GM21529 (cell line): ENCODE data around the gene RPA3.
A peak's percentile ranks its signal among the peaks of the same experiment; 100 is the strongest.

ENCODE experiments used
- ATAC-seq: cut with Tn5 transposase; IDR thresholded peaks from one replicate; pipeline ENCODE4 v1.9.1; 2021; ENCODE audit not compliant: unreplicated experiment

Gene RPA3

DNA sequence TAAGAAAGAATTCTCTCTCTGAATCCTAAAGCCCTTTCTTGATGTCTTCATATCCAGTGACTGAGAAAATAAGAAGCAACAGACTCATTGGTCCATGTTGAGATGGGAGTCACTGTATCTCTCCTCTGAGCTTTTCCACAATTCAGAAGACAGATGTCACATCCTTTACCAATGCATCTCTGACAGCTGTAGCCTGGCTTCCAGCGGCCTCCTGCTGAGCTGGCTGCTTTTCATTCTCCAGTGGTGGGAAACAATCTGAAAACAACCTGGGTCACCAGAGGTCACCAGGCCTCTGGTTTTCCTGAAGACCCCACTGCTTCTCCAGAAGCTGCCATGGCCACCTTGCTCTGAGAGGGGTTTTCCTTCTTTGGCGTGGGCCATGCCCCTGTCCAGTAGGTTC lies 18.3 kb upstream of the RPA3 start:
- ATAC-seq: no peak

DNA sequence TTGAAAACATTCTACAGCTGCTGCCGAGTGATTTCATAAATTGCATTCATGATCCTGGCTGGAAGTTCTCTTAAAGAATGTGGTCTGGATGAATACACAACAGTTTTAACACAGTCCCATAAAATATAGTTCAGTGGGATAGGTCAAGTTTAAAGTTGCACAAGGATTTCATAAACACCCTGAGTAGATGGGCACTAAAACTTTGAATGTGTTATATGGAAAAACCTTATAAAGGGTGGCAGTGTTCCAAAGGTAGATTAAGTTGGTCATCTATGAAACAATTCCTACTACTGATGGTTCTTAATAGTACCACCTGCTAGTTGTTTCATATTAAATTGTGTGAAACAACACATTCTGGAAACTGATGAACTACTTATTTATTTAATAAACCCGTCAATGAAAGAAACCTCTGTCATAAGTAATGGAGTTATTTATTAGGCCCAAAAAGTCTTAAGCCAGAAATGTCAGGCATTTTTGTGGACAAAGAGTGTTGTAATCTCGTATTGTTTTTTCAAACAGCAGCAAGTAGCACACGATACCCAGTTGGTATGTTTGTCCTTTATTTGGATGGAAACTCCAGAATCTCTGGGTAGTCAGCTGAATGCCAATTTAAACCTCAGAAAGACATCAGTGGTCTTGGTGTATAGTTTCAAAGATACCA lies 14.3 kb upstream of the RPA3 start:
- ATAC-seq: no peak

DNA sequence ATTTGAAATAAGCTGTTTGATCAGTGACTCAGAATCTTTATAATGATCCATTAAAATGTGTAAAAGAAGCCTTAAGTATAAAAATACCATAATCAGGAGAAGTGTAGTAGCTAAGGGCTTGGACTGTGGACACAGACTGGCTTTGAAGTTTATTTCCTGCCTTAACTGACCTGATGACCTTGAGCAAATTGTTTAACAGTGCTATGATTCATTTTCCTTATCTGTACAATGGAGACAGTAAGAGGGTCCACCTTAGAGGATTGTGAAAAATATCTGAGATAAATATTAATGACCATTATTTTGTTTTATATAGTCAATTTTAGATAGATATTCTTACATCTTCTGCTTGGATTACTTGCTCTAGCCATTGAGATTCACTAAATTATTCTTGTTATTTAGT lies 13.3 kb upstream of the RPA3 start:
- ATAC-seq: no peak

DNA sequence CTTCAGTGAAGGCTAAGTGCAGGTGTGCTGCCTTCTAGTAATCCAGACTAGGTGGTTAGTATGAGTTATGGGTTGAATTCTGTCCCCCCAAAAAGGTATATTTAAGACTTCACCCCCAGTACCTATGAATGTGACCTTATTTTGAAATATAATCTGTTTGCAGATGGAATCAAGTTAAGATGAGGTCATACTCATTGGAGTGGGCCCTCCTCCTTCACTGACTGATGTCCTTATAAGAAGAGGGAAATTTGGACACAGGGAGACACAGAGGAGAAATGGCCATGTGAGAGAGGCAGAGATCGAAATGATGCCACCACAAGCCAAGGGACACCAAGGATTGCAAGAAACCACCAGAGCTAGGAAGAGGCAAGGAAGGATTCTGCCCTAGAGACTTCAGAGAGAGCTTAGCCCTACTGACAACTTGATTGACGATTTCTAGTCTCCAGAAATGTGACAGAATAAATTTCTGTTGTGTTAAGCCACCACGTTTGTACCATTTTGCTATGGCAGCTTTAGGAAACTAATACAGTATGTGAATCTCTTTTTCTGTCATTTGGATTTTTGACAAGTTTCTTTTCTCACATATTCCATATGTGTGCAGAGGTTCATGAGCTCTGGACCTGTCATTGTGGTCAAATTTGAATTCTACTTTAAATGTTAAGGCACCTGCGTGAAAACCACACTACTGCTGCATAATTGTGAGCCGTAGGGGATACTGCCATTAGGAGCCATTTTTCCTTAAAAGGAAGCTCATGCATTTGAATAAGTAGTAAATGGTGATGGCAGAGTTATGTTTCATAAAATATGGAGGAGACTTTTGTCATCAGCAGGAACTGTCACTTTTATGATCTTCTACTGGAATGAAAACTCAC lies 2.6 kb upstream of the RPA3 start:
- no peak for ATAC-seq

DNA sequence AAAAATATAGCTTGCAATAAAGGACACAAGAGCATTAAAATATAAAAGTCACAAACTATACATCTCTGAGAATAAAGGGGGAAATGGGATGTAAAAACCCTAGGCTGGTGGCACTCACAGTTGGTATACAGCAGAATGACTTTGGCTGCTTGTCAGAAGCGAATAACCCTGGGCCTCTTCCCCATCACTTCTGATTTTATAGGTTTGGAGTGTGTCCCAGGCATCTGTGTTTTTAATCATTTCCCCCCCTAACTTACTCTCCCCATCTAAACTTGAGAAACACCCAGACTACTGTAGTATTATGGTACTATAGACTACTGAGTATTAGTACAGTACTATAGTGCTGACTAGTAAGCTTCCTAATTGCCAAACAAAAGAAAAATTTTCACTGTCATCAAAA lies 1.8 kb upstream of the RPA3 start:
- no peak for ATAC-seq

DNA sequence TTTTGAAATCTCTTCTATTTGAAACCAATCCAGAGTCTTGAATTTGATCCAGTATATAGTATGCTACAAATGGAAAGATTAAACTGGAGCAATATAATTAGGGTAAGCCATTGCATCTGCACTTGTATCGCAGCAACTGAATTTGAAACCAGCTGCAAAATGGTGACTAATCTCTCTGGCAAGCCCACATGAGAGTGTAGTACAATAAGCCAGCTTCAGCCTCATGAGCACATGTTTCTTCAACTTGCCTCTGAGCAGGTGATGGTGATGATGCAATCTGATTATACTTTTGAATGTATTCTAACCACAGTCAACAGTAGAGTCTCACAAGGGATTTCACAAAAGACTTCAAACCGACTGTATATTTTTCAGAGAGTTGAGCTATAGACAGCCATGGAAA lies 829 bp upstream of the RPA3 start:
- ATAC-seq: peak; percentile 93

DNA sequence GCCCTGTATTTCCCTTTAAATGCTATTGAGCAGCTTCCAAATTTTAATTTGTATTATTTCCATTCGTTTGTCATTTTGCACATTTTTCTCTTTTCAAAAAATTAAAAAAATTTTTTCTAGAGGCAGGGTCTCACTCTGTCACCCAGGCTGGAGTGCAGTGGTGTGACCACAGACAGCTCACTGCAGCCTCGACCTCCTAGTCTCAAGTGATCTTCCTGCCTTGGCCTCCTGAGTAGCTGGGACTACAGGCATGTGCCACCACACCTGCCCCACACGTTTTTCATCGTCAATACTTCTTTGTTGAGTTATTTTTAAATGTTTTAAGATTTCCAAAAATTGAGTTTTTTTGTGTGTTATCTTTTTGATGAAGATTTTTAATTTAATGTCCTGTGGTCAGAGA lies 4.7 kb downstream of the RPA3 start:
- no peak for ATAC-seq

DNA sequence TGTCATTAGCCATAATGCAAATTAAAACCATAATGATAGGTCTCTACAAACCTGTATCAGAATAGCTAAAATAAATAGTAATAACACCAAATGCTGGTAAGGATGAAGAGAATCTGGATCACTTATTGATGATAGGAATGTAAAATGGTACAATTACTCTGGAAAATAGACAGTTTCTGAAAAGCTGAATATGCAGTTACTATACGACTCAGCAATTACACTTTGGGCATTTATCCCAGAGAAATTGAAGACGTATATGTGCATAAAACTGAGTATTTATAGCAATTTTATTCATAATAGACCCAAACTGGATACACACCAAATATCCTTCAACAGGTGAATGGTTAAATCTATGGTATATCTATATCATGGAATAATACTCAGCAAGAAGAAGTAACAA lies 7.9 kb downstream of the RPA3 start:
- ATAC-seq: no peak

DNA sequence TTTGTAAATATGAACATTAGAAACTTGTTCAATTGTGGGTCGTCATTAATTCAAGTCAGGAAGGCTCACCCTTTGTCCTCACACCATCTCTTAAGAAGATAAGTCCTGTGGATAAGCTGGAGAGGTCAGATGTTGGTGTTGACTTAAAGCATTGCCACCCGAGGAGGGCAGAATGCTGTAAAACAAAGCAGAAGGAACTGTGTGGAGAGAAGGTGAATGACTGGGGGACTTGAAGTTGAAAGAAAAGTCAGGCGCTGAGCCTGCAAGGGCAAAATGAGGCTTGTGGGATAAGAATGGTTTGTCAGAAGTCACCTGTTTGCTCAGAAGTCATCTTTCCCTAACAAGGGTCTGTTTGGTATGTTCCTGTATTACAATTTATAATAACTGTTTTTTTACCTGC lies 9.1 kb downstream of the RPA3 start:
- no peak for ATAC-seq

DNA sequence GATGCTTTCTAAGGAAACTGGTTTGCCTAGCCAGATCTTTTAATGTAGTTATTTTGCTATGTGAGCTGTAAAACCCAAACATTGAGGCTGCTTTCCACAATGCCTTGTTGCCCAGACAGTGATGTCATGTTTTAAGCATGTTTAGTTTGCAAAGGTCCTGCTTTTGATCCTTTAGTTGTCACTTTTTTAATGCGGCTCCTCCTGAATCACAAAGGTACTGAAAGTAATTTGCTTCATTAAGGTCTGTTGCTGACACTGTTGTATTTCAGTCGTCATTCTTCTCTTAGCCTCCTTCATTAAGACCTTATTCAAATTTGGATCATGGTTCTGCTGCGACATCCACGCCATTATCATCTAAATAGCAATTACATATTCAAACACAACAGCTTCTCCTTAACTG lies 10.6 kb downstream of the RPA3 start:
- ATAC-seq: no peak

DNA sequence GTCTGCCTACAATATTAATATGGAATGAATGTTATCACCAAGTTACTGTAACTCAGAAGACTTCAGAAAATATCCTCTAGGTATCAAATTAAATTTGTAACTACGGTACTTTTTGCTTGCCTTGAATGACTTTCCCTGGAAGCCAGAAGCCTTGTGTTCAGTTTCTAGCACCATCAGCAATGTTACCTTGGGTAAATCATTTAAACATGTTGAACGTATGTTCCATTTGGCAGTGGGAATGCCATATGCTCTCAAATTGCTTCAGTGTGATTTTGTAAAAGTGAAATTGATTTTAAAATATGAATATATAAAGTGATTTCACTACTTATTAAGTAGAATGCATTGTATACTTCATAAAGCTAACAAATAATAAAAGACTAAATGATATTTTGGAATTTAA lies 11.2 kb downstream of the RPA3 start:
- no peak for ATAC-seq

DNA sequence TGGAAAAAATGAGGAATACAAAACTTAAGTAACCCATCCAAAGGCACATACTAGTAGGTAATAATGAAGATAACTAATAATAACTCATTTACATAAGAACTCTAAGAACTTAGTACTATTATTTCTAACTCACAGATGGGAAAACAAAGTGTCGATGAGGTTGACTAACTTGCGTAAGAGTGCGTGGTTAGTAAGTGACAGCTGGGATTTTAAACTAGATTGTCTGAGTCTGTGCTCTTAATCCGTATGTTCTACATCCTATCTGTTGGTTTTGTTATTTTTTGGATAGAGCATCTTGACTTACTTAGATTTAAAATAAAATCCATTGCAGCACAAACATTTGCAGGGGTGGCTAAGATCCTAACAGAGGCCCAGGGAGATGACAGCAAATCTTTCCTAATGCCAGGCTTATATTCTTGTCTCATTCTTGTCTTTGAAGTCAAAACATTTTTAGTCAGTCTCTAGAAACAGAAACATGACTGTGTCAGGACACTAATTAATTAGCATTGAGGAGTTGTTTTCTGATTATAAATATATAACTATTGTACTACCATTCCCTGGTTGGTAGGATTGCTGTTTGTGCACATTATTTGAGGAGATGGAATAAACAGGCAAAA lies 11.7 kb downstream of the RPA3 start:
- no peak for ATAC-seq

DNA sequence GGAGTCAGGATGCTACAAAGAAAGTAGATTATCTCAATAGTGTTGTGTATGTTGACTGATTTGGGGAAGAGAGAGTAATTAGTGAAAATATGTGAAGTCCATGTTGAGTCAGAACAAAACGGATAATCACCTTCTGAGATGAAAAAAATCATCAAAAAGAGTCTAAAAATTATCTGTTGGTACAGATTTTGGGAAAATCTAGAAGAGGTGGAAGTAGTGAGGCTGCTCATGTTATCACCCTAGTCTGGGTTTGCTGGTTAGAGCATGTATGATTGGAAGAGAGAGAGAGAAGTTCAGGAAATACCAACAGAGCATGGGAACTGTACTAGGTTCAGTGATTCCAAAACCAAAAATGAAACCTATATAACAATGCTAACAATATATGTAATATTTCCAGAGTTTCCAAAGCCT lies 12.3 kb downstream of the RPA3 start:
- ATAC-seq: peak; percentile 72

DNA sequence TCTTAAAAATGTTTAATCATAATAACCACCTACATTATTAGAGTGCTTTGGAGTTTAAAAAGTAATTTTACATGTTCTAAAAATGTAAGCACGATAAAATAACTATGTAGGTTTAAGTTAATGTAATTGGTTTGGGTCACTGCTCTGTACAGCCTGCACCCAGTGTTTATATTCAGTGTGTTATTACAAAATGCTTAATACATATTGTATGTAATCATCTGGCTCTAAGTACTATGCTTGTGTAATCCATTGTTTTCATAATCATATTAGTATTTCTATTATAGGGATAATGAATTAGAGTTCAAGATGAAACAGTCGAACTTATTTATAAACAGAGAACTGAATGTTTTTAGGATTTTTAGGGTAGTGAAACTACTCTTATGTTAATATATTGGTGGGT lies 13.1 kb downstream of the RPA3 start:
- no peak for ATAC-seq

DNA sequence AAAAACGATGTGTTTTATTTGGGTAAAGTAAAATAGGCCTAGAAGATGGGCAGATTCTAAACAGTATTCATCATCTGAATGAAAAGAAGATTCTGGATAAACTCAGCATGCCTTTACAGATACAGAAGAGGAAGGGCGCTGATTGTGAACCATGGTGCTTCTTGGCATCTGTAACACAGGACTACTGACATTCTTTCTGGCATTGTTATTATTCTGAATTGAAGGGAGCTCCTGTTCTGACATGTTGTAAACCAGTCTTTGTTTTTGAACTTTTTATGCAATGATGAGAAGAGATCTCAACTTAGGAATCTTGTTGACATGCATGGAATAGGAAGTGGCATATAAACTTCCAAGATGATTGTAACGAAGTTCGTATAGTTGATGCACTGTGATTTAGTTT lies 13.5 kb downstream of the RPA3 start:
- no peak for ATAC-seq

DNA sequence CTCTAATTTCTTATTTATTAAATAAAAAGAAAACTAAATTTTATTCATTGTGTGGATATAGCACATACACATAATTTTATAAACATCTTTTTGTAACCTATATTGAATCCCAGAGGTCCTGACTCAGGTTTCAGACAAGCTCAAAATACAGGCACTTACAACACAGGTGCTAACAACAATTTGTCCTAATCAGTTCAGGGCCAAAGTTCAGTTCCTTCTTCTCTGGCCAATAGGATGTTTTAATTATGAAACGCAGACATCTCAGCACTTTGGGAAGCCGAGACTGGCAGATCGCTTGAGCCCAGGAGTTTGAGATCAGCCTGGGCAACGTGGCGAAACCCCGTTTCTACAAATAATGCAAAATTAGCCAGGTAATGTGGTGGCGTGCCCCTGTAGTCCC lies 15.0 kb downstream of the RPA3 start:
- ATAC-seq: no peak

DNA sequence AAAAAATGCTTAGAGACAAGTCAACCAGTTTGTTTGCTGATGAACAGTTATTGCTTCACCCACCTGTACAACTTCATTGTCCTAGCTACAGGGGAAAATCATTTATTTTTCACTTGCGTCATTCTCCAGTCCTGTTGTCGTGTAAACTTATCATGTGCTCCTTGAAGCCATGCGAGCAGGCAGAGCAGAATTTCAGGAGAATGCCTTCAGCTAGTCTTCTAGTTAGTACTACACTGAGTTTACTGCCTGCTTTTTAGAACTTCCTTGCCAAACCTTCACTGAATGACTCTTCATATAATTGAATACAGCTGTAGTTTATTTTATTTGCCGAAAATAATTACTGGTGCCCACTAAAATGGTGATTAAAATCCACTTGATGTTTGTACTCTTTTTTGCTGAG lies 15.6 kb downstream of the RPA3 start:
- ATAC-seq: no peak

DNA sequence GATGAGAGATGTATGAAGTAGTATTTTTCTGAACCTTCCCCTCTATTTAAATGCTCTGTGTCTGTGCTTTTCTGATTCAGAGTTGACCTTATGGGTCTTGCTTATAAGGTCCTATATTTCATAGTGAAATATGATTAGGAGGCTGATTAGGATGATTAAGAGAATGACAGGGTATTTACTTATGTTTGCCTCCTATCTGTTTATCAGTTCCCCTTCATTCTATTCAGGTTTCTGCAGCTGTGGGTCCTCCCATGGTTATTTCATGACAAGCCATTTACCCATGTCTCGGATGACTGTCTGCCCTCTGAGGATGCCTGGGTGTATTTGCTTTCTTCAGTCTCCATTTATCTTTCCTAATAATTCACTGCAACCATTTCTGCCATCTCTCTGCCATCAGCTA lies 16.9 kb downstream of the RPA3 start:
- ATAC-seq: no peak

DNA sequence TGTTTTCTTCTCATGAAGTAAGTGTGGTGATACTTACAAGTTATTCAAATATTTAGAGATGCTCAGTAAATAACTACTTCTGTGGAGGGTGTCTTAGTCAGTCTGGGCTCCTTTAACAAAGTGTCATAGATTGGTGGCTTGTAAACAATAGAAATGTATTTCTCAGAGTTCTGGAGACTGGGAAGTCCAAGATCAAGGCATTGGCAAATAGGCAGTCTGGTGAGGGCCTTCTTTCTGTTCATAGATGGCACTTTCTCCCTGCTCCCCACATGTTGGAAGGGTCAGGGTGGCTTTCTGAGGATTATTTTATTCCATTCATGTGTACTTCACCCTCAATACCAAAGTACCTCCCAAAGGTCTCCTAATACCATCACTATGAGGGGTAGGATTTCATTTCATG lies 18.4 kb downstream of the RPA3 start:
- no peak for ATAC-seq

DNA sequence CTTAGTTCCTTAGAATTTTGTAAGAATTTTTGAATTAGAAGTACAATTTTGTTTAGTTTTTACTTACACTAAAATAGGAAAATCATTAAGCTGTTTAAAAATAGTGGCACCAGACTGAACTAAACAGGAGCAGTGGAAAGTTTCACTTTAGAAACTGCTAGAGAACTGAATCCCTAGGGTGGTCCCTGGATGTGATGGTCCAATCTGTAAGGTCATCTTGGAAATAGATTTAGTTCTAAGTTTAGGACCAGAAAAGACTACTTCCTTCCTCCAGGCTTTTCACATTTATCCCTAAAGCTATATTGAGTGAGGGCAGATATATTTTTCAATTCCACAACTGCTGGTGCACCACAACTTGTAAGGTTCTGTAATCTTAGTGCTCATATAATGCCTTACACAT lies 19.0 kb downstream of the RPA3 start:
- ATAC-seq: no peak

DNA sequence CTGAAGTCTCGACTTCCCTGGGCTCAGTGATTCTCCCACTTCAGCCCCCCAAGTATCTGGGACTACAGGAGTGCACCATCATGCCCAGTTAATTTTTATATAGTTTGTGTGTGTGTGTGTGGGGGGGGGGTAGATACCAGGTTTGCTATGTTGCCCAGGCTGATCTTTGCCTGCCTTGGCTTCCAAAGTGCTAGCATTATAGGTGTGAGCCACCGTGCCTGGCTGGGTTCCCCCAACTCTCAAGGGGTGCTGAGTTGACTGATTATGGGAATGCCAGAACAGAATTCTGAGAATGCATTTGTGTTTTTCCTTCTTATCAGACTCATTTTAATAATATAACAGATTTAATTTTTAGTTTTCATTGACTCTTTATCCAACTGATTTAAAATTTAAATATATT lies 19.5 kb downstream of the RPA3 start:
- no peak for ATAC-seq

DNA sequence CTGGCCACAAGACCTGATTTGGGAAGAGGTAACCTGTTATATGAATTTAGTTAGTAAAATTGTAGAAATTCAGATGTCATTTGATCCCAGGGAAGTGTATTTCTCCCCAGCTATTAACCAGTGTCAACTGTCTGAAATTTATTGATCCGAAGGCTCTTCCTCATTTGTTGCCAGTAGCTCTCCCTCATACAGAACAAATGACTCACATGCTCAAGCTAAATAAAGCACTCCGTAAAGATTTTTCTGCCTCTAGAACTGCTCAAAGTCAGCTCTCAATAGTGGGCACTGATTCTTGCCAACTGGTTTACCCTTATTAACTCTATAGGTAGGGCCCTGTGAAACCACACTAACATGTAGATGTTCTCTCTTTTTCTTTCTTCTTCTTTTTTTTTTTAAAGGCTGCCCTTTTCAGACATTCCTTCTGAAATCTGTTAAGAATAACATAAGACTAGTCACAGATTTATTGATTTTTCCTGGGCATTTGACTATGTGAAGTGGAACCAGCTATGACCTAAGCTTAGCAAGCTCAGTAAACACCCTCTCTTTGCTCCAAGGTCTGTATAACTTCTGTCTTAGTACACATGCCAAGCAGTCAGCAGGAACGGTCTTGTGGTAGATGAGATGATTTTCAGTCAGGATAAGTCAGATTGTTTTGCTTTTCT lies 21.8 kb downstream of the RPA3 start:
- ATAC-seq: no peak
